HG03159 (cell line): ENCODE data around the gene HTR3B.

Source experiments
- ATAC-seq: cut with Tn5 transposase; IDR thresholded peaks from one replicate; pipeline ENCODE4 v1.9.1; 2021; ENCODE audit warnings: mild to moderate bottlenecking, moderate library complexity; ENCODE audit not compliant: unreplicated experiment

The HTR3B gene

GRCh38 chr11:113989381-113989780, 84.8 kb downstream of the HTR3B start:
- ATAC-seq, result no peak

DNA sequence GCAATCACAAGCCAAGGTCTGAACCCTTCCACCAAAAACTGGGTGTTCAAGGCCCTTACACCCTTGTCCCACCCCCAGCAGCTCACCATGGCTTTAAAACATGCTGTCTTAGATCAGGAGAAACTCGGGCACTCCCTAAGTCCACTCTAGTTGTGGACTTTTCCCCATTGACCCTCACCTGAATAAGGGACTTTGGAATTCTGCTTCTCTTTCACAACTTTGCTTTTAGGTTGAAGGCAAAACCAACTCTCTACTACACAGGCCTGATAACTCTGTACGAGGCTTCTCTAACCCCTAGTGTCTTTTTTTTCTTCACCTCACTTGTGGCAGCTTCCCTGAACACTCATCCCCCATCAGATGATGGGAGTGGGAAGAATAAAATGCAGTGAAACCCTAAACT, 85.3 kb downstream of the HTR3B start:
- no peak for ATAC-seq

GRCh38 chr11:113991170-113991569, 86.6 kb downstream of the HTR3B start:
- no peak for ATAC-seq

DNA sequence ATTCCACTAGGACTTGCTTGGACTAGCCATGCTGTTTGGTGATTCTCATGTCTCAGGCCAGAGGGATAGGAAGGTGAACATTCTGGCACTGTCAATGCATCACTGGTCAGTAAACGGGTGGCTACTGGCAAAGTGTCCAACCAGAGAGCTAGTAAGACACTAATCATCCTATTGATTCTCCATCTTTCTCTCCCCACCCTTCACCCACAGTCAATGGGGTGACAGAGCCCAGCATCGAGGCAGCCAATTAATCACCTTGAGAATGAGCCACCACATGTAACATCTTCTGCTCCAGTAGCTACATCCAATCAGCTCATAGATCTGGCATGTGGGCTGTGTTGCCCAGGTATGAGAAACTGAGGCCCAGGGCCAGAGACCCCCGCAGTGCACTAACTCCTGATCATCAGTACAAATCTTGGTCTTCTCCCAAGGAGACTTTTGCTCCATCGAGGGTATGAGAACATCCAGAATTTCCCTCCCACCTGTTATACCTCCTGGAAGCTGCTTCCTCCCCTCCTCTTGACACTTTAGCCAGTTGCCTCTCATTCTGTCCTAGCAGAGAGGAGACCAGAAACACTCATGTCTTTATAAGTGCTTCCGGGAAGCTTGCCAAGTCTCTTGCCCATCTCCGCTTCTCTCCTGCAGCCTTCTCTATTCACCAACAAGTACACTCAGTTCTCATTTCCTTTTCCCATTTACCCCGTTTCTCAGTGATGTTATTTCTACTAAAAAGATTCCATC, 87.3 kb downstream of the HTR3B start:
- no peak for ATAC-seq

GRCh38 chr11:113992459-113993110, 88.0 kb downstream of the HTR3B start:
- ATAC-seq, result no peak

GRCh38 chr11:113994077-113994954, 89.7 kb downstream of the HTR3B start:
- no peak for ATAC-seq
